ENCODE measurements around the gene RPN1. TPM values are rescaled to one million over a fixed set of nuclear protein-coding genes. Genes with fewer than 3 reads are reported as not detected.

Gene RPN1
- total and polyA plus RNA-seq, 2 of the 8 experiments (the other 6 are each of a cell fraction or from before 2014, with no cell fraction given), result 165 to 211 TPM

DNA sequence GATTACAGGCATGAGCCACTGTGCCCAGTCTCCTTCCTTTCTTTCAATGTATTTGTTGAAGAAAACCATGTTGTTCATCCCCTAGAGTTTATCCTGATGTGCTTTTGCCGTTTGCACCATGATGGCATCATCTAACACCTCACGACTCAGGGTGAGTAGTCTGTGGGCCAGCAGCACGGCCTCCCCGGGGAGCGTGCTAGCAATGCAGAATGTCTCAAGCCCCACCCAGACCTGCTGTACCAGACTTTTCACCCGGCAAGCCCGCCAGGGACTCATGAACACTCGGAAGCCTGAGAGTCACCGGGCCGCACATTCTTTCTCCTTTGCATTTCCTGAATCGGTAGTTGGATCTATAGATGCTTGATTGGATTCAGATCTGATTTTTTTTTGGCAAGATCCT, 64.6 kb downstream of the RPN1 start:
- Histone ChIP-seq H3K14ac (ENCODE audit: insufficient read length) (no peak overlapping the region), H4K20me1 (replicated peaks in 1 of 2; ENCODE audit: control insufficient read depth in 1 of 2, insufficient read depth in 2 of 2, low read length in 2 of 2) (no peaks in the 10 kb centered on the region), H2BK12ac (ENCODE audit: low read depth, low read length) (no peak overlapping the region), H3K4me2 (ENCODE audit: insufficient read depth in 1 of 2, low read depth in 2 of 2, low read length in 2 of 2) (no peak overlapping the region), H3K56ac (replicated peaks; ENCODE audit: insufficient read length, low read depth, low read length) (no peak overlapping the region), H3K9ac (replicated peaks in 1 of 4; ENCODE audit: extremely low read depth in 1 of 4, low read depth in 3 of 4, low read length in 3 of 4) (no peak overlapping the region), H4K5ac (ENCODE audit: insufficient read length, low read depth, low read length) (no peak overlapping the region), H3K23me2 (ENCODE audit: low read depth, low read length) (no peaks in the 10 kb centered on the region), H2AFZ (ENCODE audit: low read length) (no peak overlapping the region), H3K18ac (ENCODE audit: extremely low read depth, low read length) (no peak overlapping the region), H3K9me3 (ENCODE audit: insufficient read depth in 2 of 2, low read depth in 1 of 2, low read length in 1 of 2) (no peaks in the 10 kb centered on the region), H3K23ac (ENCODE audit: insufficient read length) (no peak overlapping the region), H3K36me3 (ENCODE audit: control insufficient read depth in 2 of 4, insufficient read depth in 4 of 4, low read length in 3 of 4) (no peaks in the 10 kb centered on the region), H2BK120ac (replicated peaks; ENCODE audit: low read depth, low read length) (no peak overlapping the region), H3K79me2 (ENCODE audit: control insufficient read depth in 1 of 2, insufficient read depth in 2 of 2, low read length in 2 of 2) (no peaks in the 10 kb centered on the region), H3K4ac (replicated peaks; ENCODE audit: insufficient read length, low read depth, low read length) (no peak overlapping the region), H3K27ac (ENCODE audit: low read depth, low read length) (no peak overlapping the region), H2BK20ac (ENCODE audit: low read length) (no peak overlapping the region), H3K79me1 (ENCODE audit: low read depth, low read length) (no peaks in the 10 kb centered on the region), H3K4me3 (ENCODE audit: extremely low read depth in 1 of 4, insufficient read depth in 2 of 4, low read depth in 3 of 4, low read length in 4 of 4) (no peak overlapping the region), H2BK15ac (ENCODE audit: low read length) (no peak overlapping the region), H4K8ac (ENCODE audit: extremely low read depth, insufficient read depth, low read length) (no peak overlapping the region), H4K91ac (replicated peaks; ENCODE audit: insufficient read length, low read length) (no peak overlapping the region), H2BK5ac (ENCODE audit: low read depth, low read length) (no peak overlapping the region), H3K27me3 (replicated peaks in 1 of 4; ENCODE audit: control insufficient read depth in 3 of 4, extremely low read depth in 1 of 4, insufficient read depth in 3 of 4, low read length in 3 of 4) (peaks cover 0 to 7% (median 5%) of the 10 kb centered on the region in 4 experiments; a peak in 3 of 7 replicates), H3K4me1 (replicated peaks in 1 of 4; ENCODE audit: control insufficient read depth in 3 of 4, insufficient read depth in 4 of 4, low read length in 3 of 4) (peaks cover 0 to 3% (median 2%) of the 10 kb centered on the region in 4 experiments; a peak in 4 of 7 replicates), H2AK5ac (ENCODE audit: low read depth, low read length) (no peak overlapping the region)
- FAIRE-seq (no peak), DNase-seq (ENCODE audit: low read depth in 1 of 2, low spot score in 2 of 2) (no peak)
- WGBS, 2 experiments (ENCODE audit: extremely low coverage in 1 of 2, insufficient coverage in 1 of 2, insufficient read length in 1 of 2, insufficient replicate concordance in 2 of 2, low coverage in 1 of 2, low lambda C conversion rate in 2 of 2, missing lambda C conversion rate in 1 of 2), result 91% methylated on average over 11 of the region's 11 CpGs; no CpG with 5 or more reads in 1 of the 2 experiments
- POLR2A ChIA-PET (ENCODE audit: partially characterized antibody), result interaction anchor here (0.8 kb wide), 1 partner anchor 45 kb away, joined by 3 read pairs; no protein-coding TSS in a partner anchor
- CTCF ChIA-PET (ENCODE audit: partially characterized antibody), result interaction anchor here (0.6 to 14.5 kb wide), 7 partner anchors 9 to 103 kb away, joined by 3 to 182 read pairs (median 8); no protein-coding TSS in a partner anchor
- TF ChIP-seq POU5F1 (IDR thresholded peaks at IDR 0.05; ENCODE audit: low read depth, low read length) (no peak), SP1 (IDR thresholded peaks at IDR 0.05; ENCODE audit: low read depth, low read length) (no peak), NANOG (IDR thresholded peaks at IDR 0.05; ENCODE audit: insufficient read depth, low read depth, low read length, poor library complexity, severe bottlenecking) (no peak), RFX5 (IDR thresholded peaks at IDR 0.05; ENCODE audit: borderline replicate concordance, low read depth, low read length) (no peak), SIN3A (conservative IDR thresholded peaks at IDR 0.05 in 1 of 2, IDR thresholded peaks at IDR 0.05 in 1 of 2; ENCODE audit: low read depth in 1 of 2, low read length in 2 of 2) (no peak), SIRT6 (IDR thresholded peaks at IDR 0.05; ENCODE audit: low read length) (no peak), SUZ12 (IDR thresholded peaks at IDR 0.05; ENCODE audit: low read length) (no peak), CREB1 (IDR thresholded peaks at IDR 0.05) (no peak)
- TF ChIP-seq, protein P1, sequence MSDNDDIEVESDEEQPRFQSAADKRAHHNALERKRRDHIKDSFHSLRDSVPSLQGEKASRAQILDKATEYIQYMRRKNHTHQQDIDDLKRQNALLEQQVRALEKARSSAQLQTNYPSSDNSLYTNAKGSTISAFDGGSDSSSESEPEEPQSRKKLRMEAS (IDR thresholded peaks at IDR 0.05), result no peak
